Measurements from ENCODE around the gene CPVL. TPM values are rescaled to one million over a fixed set of nuclear protein-coding genes. Genes with fewer than 3 reads are reported as not detected.

Gene CPVL
- total and polyA plus RNA-seq, 11 donors, result 68.8 to 247 (median 134) TPM

DNA sequence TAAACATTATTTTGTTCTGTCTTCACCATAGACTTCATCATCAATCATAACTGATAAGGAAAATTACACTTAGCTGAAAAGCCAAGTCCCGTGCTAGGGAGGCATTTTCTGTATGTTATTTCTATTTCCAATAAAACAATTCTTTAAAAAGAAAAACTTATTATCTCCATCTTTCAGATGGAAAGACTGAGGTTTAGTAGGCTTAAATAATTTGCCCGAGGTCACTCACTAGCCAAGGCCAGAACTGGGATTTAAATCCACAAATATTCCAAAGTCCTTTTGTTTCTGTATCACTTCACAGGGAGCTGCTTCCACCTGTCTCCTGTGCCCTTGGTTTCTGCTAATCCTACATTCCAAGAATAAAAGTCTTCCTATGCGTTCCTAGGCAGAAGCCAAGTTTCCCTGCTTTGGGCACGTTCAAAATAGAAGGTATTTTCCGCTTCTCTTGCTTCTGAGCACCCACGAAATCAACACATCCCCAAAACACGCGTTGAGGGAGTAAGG lies 732 bp downstream of the CPVL start:
- Histone ChIP-seq H3K4me3 (peak overlapping the region; percentile 16 to 67 (median 56)), H3K27ac (peak overlapping the region; percentile 56 to 90 (median 85)), H3K9me3 (peaks cover 0 to 4% (median 0%) of the 10 kb centered on the region in 12 donors), H3K36me3 (no peaks in the 10 kb centered on the region), H3K4me1 (peaks cover 0 to 64% (median 5%) of the 10 kb centered on the region in 12 donors), H3K27me3 (peaks cover 0 to 18% (median 5%) of the 10 kb centered on the region in 9 donors)
- DNase-seq, result no peak
- no peak for ATAC-seq
- 13 to 14% (median 14%) methylated on average over 8 of the region's 8 CpGs for WGBS, 4 donors
- intact Hi-C loops (cut with DNase I), result no loop called here
- TF ChIP-seq POLR2A (IDR thresholded peaks at IDR 0.05), result no peak
- TF ChIP-seq, protein P1, sequence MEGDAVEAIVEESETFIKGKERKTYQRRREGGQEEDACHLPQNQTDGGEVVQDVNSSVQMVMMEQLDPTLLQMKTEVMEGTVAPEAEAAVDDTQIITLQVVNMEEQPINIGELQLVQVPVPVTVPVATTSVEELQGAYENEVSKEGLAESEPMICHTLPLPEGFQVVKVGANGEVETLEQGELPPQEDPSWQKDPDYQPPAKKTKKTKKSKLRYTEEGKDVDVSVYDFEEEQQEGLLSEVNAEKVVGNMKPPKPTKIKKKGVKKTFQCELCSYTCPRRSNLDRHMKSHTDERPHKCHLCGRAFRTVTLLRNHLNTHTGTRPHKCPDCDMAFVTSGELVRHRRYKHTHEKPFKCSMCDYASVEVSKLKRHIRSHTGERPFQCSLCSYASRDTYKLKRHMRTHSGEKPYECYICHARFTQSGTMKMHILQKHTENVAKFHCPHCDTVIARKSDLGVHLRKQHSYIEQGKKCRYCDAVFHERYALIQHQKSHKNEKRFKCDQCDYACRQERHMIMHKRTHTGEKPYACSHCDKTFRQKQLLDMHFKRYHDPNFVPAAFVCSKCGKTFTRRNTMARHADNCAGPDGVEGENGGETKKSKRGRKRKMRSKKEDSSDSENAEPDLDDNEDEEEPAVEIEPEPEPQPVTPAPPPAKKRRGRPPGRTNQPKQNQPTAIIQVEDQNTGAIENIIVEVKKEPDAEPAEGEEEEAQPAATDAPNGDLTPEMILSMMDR (IDR thresholded peaks at IDR 0.05), result no peak

DNA sequence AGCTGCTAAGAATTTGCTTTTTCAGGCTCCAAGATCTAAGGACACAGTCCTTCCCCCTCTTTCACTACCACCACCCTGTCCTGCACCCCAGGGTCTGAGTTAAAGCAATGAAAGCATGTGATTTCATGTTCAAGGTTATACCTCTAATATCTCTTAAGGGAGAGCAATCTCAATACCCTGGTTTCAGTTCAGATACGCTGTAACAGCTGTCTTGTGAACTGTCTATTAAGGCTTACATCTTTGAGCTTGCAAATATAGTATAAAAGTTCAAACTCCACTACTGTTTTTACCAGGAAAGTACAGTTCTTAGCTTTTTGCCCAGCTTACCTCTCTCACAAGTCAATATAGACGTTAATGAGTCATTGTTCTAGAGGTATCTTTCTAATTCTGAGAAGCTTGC lies 2.6 kb downstream of the CPVL start:
- DNase-seq, result no peak
- no peak for ATAC-seq
- intact Hi-C loops (cut with DNase I), result no loop called here
- 50 to 68% (median 65%) methylated on average over 2 of the region's 2 CpGs for WGBS, 4 donors
- Histone ChIP-seq H3K27ac (peak overlapping the region in 5 of 12 donors; percentile 4 to 74 (median 26)), H3K4me1 (peaks cover 0 to 76% (median 10%) of the 10 kb centered on the region in 12 donors), H3K9me3 (no peaks in the 10 kb centered on the region), H3K36me3 (no peaks in the 10 kb centered on the region), H3K4me3 (no peak overlapping the region), H3K27me3 (peaks cover 0 to 18% (median 5%) of the 10 kb centered on the region in 9 donors)
- TF ChIP-seq, protein P1 (IDR thresholded peaks at IDR 0.05), result no peak
- no peak for TF ChIP-seq POLR2A (IDR thresholded peaks at IDR 0.05)

DNA sequence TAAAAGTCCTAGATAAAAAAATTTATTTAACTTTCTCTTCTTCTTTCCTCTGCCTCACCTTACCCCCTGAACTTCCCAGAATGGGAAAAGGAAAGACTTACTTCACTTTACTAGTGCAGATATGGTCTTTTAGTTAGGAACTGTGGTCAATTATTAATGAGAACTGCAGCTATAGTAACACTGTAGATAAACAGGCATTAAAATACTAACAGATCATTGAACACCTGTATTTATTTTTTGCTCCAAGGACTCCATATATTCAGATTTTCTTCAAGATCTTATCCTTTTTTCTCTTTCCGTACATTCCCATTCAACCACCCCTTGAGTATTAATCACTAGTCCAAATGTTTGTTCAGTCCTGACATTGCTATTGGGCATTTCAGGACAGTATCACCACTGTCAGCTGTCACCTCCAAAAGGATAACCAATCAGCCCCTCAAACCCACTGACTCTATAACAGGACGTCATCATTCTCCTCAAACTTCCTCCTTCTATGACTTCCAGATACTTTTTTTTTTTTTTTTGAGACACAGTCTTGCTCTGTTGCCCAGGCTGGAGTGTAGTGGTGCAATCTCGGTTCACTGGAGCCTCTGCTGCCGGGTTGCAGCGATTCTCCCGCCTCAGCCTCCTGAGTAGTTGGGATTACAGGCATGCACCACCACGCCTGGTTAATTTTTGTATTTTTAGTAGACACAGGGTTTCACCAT lies 4.2 kb downstream of the CPVL start:
- 78 to 82% (median 80%) methylated on average over 7 of the region's 7 CpGs for WGBS, 4 donors
- Histone ChIP-seq H3K27me3 (peaks cover 0 to 18% (median 5%) of the 10 kb centered on the region in 9 donors), H3K4me1 (peaks cover 0 to 88% (median 6%) of the 10 kb centered on the region in 12 donors), H3K9me3 (no peaks in the 10 kb centered on the region), H3K4me3 (no peak overlapping the region), H3K27ac (peak overlapping the region in 1 of 12 donors; percentile 74), H3K36me3 (no peaks in the 10 kb centered on the region)
- intact Hi-C loops (cut with DNase I), result no loop called here
- no peak for ATAC-seq
- DNase-seq, result no peak
- no peak for TF ChIP-seq POLR2A (IDR thresholded peaks at IDR 0.05)
- TF ChIP-seq, protein P1 (IDR thresholded peaks at IDR 0.05), result no peak

DNA sequence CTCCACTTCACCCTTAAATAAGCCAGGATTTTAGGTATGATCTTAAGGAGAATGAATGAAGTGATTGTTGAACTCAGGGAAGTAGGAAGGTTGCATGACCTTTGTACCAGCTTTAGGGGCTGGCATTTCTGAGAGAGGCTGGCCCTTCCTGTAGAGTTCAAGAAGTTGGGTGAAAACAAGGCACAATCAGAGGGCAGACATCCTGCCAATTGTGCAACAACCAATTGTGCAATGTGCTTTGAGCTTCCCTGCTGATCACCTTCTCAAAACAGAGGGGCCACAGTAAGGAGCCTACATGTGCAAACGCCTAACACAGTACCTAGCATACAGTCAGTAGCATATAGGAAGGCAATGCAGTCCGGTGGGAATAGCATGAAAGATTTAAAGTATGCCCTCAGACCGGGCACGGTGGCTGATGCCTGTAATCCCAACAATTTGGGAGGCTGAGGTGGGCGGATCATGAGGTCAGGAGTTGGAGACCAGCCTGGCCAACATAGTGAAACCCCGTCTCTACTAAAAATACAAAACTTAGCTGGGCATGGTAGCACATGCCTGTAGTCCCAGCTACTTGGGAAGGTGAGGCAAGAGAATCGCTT lies 5.4 kb downstream of the CPVL start:
- Histone ChIP-seq H3K27ac (peak overlapping the region in 1 of 12 donors; percentile 74), H3K4me1 (peaks cover 0 to 88% (median 5%) of the 10 kb centered on the region in 12 donors), H3K27me3 (peaks cover 0 to 12% (median 2%) of the 10 kb centered on the region in 9 donors), H3K4me3 (no peak overlapping the region), H3K36me3 (no peaks in the 10 kb centered on the region), H3K9me3 (peaks cover 0 to 7% (median 0%) of the 10 kb centered on the region in 12 donors)
- TF ChIP-seq, protein P1 (IDR thresholded peaks at IDR 0.05), result no peak
- no peak for TF ChIP-seq POLR2A (IDR thresholded peaks at IDR 0.05)
- intact Hi-C loops (cut with DNase I), result no loop called here
- ATAC-seq (peak in 2 of 4 donors; percentile 4 to 61), DNase-seq (no peak)
- WGBS, 4 donors, result 87 to 94% (median 91%) methylated on average over 7 of the region's 7 CpGs

All from heart left ventricle (tissue), 16 donors.